ENCODE measurements around the gene EME1.
A peak's percentile ranks its signal among the peaks of the same experiment; 100 is the strongest.

EME1 gene

DNA sequence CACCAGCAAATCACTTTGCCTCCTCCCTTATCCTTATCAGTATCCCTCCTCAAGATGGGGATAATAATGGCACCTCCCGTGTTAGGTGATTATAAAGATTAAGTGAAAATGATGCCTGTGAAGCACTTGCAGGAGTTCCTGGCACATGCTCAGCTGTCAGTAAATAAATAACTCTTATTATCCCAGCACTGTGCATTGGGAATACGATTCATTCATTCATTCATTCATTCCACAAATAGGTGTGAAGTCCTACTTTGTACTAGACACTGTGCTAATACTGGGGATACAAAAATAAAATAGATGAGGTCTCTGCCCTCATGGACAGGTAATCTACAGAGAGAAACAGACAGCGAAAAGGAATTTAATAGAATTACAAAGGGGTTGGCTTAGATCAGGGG lies 25.1 kb upstream of the EME1 start:
- no peak for DNase-seq (ENCODE audit: low read depth)

GRCh38 chr17:50348522-50349242 lies 24.3 kb upstream of the EME1 start:
- no peak for DNase-seq (ENCODE audit: low read depth)

DNA sequence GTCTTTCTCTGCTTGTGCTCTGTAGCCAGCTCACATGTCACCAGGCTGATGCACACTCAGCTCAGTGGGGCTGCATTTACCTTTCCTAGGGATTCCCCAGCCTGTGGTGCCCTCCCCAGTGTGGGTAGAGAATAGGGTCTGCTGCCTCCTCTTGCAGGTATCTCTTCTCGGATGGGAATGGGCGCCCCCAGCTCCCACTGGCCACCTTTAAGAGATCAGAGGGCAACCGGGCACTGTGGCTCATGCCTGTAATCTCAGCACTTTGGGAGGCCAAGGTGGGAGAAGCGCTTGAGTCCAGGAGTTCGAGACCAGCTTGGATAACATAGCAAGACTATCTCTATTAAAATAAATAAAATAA lies 23.8 kb upstream of the EME1 start:
- DNase-seq (ENCODE audit: low read depth), result no peak

DNA sequence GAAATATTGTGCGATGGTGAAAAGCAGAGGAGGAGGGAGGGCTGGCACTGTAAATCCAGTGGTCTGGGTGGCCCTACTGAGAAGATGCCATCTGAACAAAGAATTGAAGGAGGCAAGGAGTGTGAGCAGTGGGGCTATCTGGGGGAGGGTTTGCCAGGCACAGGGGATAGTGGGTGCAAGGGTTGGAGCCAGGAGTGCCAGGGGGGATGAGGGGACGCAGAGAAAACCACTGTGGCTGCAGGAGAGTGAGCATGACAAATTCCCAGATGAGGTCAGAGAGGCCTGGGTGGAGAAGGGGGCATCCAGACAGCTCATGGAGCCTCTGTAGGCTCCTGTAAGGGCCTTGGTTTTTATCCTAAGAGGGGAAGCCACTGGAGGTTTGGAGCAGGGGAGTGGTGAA lies 22.3 kb upstream of the EME1 start:
- no peak for DNase-seq (ENCODE audit: low read depth)

DNA sequence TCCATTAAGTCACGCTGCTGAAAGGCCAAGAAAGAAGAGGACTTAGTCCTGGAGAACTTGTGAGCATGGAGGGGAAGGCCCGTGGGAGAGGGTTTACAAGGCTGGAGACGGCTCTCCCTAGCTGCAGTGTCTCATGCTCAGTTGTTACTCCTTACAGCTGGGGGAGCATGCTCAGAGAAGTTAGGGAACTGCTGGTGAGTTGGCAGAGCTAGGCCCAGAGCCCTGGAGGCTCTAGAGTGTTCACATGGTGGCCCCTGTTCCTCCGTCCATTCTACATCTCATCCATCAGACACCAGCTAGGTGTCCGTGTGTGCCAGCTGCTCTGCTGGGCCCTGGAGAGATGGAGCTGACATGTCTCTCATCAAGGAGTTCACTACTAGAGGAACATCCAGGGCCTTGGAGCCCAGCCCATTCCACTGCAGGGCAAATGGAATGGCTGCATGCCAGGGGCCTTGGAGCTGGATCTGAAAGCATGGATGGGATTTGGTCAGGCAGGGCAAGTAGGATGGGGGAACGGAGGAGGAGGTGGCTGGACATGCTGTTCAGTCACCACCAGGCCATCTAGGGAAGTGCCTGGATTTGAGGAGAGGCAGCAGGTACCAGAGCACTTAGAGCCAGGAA lies 20.8 kb upstream of the EME1 start:
- DNase-seq (ENCODE audit: low read depth), result no peak

DNA sequence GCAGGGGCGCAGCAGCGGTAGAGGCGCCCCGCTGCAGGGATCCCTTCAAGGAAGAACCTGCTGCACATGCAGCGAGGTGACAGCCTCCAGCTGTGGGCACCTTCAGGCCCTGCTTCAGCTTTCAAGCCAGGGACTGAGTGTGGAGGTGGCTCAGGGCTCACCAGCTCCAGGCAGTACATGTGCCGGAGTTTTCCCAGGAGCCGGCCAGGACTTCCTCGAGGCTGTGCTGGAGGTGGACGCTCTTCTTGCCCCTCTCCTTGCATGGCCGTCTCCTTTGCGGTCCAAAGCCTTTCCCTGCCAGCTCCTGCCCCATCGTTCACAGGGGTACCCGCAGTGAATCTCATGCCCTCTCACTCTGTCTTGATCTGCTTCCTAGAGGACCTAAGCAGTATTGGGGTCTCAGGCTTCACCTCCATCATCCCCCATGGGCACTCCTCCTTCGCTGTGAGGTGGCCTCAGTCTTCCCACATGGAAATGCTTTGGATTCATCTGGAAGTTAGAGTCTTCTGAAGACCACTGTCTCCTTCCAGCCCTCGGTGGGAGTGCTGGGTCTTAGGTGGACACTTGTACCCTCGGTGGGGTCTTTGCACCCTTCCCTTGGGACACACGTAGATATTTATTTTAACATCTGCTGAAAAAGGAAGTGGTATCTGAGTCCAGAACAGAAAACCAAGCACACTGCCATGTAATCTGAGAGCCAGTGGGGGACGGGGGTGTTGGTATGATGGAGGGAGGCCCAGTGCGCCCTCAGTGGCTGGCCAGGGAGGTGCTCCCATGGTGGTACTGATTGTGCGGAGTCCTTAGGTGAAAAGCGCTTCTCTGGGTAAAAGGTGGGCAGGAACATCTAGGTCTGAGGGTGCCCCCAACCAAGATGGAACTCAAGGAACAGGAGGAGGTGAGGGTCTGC lies 20.1 kb upstream of the EME1 start:
- no peak for DNase-seq (ENCODE audit: low read depth)

- DNase-seq (ENCODE audit: low read depth), result no peak
Measured at GRCh38 chr17:50353600-50354195, 19.3 kb upstream of the EME1 start.

- no peak for DNase-seq (ENCODE audit: low read depth)
Measured at GRCh38 chr17:50354198-50354597, 18.8 kb upstream of the EME1 start.

- DNase-seq (ENCODE audit: low read depth), result no peak
Measured at GRCh38 chr17:50354776-50355175, 18.3 kb upstream of the EME1 start.

- DNase-seq (ENCODE audit: low read depth), result no peak
Measured at GRCh38 chr17:50355336-50355700, 17.7 kb upstream of the EME1 start.

GRCh38 chr17:50355701-50356341 lies 17.2 kb upstream of the EME1 start:
- no peak for DNase-seq (ENCODE audit: low read depth)

DNA sequence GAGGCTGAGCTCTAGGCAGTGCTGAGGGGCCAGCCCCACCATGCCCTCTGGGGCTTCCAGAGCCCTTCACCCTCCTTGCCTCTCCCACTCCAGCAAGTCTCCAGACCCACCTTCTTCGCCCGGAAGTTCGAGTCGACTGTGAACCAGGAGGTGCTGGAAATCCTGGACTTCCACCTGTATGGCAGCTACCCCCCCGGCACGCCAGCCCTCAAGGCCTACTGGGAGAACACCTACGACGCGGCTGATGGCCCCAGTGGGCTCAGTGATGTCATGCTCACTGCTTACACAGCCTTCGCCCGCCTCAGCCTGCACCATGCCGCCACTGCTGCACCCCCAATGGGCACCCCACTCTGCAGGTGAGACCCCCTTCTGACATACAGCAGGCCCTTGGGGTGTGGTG lies 16.6 kb upstream of the EME1 start:
- no peak for DNase-seq (ENCODE audit: low read depth)

- no peak for DNase-seq (ENCODE audit: low read depth)
Measured at GRCh38 chr17:50356892-50357510, 16.0 kb upstream of the EME1 start.

GRCh38 chr17:50358177-50358576 lies 14.9 kb upstream of the EME1 start:
- no peak for DNase-seq (ENCODE audit: low read depth)

- no peak for DNase-seq (ENCODE audit: low read depth)
Measured at GRCh38 chr17:50359005-50359699, 13.9 kb upstream of the EME1 start.

DNA sequence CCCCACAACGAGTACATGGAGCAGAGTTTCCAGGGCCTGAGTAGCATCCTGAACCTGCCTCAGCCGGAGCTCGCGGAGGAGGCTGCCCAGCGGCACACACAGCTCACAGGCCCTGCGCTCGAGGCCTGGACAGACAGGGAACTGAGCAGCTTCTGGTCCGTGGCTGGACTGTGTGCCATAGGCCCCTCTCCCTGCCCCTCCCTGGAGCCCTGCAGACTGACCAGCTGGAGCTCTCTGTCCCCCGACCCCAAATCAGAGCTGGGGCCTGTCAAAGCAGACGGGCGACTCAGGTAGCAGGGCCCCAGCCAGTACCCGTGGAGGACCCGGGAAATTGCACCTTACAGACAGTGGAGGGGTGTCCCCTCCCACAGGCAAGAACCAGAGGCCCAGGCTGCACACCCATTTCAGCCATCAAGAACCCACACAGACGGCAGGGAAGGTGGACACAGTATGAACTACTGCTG lies 13.0 kb upstream of the EME1 start:
- DNase-seq (ENCODE audit: low read depth), result no peak

DNA sequence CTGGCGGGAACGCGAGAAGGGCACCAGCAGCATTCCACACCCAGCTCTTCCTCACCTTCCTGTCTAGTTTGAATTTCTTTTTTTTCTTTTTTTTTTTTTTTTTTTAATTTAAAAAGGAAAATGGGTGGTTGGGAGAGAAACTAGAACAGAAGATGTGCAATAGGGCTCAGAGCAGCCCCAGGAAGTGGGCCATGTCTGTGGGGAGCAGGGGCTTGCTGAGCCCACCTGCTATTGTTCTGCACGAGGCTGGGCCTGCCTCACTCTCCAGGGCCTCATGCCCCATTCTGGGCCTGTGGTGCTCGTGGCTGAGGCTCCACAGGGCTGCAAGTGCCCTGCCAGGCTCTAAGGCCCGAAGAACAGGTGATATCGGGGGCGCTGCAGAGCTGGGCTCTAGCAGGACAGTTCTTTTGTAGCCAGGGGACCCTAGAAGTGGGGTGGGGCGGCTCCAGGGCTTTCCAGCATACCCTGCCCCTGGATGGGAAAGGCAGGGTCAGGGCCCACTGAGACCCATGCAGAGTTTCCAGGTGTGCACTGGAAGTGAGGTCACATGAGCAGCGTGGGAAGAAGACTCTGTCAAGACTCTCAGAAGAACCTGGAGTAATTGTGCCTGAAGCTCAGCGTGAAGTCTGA lies 12.4 kb upstream of the EME1 start:
- no peak for DNase-seq (ENCODE audit: low read depth)

GRCh38 chr17:50361561-50362480 lies 11.2 kb upstream of the EME1 start:
- DNase-seq (ENCODE audit: low read depth), result peak; percentile 43

DNA sequence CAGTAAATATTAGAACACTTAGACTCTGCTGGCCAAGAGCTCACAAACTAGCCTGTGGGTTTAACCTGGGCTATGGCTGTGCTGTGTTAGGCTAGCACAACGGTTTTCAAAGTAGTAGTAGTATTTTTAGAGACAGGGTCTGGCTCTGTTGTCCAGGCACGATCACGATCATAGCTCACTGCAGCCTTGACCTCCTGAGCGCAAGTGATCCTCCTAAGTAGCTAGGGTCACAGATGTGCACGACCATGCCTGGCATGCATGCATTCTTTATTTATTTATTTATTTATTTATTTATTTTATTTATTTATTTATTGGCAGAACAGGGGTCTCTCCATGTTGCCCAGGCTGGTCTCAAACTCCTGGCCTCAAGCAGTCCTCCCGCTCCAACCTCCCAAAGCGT lies 10.4 kb upstream of the EME1 start:
- DNase-seq (ENCODE audit: low read depth), result no peak

Data from stimulated activated CD4-positive, alpha-beta T cell treated with anti-CD3 and anti-CD28 coated beads, Interleukin-2, amount 100 ng/mL, for 4 hours (primary cell).